ENCODE results near the gene TMEM100. TPM values are rescaled to one million over a fixed set of nuclear protein-coding genes. Genes with fewer than 3 reads are reported as not detected.

The TMEM100 gene
- total RNA-seq, 1 donor from 2014 or later = 443 TPM

DNA sequence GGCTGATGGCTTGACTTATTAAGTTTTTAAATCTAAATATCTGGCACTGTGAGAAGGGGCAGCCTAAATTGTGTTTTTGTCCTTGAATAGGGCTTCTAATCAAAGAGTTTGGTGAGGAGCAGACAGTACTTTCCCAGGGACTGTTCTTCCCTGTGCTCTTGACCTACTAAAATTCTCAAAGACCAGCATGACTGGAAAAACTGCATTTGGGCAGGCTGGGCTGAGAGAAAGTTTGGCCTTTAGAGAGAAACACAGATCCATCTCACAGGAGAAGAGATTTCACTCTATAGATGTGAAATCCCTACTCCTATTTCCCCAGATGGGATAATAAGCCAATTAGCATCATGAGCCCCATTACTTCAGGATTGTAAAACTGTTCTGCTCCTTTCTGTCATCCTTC, 35.5 kb upstream of the TMEM100 start:
- no peaks in the 10 kb centered on the region for H3K4me1 ChIP-seq
- intact Hi-C loops (cut with DNase I) = no loop called here
- no peak for DNase-seq

DNA sequence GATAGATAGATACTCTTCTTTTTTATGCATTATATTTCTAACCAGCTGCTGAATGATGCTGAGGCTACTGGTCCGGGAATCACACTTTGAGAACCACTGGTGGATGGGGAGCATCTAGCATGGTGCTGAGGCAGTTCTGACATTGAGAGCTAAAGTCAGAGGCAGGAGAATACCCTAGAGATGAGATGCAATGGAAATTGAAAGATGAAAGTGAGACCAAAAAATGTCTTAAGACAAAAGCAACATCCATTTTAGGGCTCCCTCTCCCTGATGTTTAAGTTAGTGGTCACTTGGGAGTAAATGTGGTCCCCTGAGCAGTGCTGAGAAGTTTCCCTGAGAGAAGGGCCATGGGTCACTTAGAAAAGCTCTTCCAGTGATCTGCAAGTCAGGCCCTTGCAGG, 35.0 kb upstream of the TMEM100 start:
- DNase-seq (no peak), ATAC-seq (no peak)
- Histone ChIP-seq H3K9me3 (no peaks in the 10 kb centered on the region), H3K27ac (no peak overlapping the region), H3K36me3 (peaks cover 7% of the 10 kb centered on the region), H3K4me1 (peaks cover 3% of the 10 kb centered on the region), H3K27me3 (ENCODE audit: low read depth) (no peaks in the 10 kb centered on the region), H3K4me3 (no peak overlapping the region)
- TF ChIP-seq, protein P1, sequence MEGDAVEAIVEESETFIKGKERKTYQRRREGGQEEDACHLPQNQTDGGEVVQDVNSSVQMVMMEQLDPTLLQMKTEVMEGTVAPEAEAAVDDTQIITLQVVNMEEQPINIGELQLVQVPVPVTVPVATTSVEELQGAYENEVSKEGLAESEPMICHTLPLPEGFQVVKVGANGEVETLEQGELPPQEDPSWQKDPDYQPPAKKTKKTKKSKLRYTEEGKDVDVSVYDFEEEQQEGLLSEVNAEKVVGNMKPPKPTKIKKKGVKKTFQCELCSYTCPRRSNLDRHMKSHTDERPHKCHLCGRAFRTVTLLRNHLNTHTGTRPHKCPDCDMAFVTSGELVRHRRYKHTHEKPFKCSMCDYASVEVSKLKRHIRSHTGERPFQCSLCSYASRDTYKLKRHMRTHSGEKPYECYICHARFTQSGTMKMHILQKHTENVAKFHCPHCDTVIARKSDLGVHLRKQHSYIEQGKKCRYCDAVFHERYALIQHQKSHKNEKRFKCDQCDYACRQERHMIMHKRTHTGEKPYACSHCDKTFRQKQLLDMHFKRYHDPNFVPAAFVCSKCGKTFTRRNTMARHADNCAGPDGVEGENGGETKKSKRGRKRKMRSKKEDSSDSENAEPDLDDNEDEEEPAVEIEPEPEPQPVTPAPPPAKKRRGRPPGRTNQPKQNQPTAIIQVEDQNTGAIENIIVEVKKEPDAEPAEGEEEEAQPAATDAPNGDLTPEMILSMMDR (IDR thresholded peaks at IDR 0.05) = no peak
- intact Hi-C loops (cut with DNase I) = no loop called here

More for the DNA sequence above, 35.5 kb upstream of the TMEM100 start:
- Histone ChIP-seq H3K27me3 (ENCODE audit: low read depth) (no peaks in the 10 kb centered on the region), H3K36me3 (peaks cover 7% of the 10 kb centered on the region), H3K9me3 (no peaks in the 10 kb centered on the region), H3K27ac (no peak overlapping the region), H3K4me3 (no peak overlapping the region)
- TF ChIP-seq, protein P1 (IDR thresholded peaks at IDR 0.05) = no peak
- ATAC-seq = no peak

DNA sequence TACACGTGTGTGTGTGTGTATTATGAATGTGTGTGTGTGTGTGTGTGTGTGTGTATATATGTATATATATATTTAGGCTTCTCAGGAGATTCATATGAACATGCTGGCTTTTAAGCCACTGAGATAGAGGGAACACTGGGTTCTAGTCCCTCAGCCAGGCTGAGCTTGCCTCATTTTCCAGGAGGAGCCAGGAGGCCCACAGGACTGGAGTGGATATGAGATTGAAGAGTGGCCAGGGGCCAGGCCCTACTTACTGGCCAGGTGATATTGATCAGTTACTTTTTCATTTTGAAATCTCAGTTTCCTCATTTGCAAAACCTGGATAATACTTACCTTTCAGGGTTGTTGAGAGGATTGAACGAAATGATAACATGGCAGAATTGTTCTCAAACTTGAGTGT, 34.0 kb upstream of the TMEM100 start:
- H3K36me3 ChIP-seq = peaks cover 7% of the 10 kb centered on the region
- H3K27ac ChIP-seq = no peak overlapping the region
- ATAC-seq = no peak

DNA sequence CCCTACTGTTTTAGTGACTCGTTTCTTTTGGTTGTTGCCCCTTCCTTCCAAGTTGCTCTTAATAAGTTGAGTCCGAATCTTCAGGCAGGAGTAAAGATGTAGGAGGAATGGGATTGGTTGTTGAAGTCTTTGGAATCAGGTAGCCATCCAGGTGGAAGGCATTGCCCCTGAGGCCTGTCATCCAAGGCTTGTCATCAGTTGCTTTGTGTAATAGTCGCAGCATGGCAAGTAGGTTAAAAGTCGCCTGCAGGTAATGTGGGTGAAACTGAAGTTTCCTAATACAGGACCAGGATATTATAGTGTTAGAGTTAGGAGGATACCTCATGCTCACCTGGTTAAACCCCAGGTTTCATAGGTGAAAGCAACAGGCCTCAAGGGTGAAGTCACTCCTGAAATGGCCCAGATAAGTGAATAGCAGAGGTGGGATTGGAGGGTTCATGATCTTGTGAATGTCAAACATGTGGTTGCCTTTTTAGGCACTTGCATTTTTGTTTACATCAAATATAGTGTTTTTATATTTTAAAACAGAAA, 29.1 kb upstream of the TMEM100 start:
- intact Hi-C loops (cut with DNase I) = no loop called here

More for the DNA sequence above, 34.0 kb upstream of the TMEM100 start:
- no peaks in the 10 kb centered on the region for H3K27me3 ChIP-seq (ENCODE audit: low read depth)
- no peaks in the 10 kb centered on the region for H3K9me3 ChIP-seq
- DNase-seq = no peak
- H3K4me1 ChIP-seq = peaks cover 11% of the 10 kb centered on the region
- intact Hi-C loops (cut with DNase I) = no loop called here
- TF ChIP-seq, protein P1 (IDR thresholded peaks at IDR 0.05) = no peak
- H3K4me3 ChIP-seq = no peak overlapping the region

DNA sequence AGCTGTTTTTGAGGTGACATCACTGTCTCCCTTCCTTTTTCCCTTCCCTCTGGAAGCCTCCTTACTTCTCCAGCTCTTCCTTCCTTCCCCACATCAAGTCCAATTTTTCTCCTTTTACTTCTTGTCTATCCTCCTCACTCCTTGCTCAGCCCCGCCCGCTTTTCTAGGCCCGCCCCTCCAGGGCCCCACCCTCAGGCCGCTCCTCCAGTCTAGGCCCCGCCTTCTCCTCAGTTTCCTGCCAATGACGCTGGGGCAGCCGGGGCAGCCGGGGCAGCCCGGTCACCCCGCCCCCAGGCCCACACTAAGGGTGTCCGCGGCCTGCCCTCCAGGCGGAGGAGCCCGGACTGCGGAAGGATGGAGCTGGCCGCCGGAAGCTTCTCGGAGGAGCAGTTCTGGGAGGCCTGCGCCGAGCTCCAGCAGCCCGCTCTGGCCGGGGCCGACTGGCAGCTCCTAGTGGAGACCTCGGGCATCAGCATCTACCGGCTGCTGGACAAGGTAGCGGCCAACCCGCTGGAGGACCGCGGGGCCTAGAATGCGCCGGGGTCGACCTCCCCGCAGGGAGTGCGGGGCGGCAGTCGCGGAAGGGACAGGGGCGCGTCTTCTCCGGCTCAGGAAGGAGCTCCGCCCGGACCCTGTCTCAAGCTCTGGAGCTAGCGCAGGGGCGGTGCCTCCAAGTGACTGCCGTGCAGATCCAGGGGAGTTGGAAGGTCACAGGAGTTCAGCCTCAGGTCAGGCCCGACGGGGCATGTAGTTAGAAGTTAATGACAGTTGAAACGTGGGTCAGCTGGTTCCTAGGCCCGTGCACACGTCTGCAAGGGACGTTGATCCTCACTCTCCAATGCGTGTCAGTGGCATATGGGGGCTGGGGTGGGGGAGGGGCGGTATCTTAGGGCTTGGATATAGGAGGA, 28.3 kb upstream of the TMEM100 start, which contains the start of gene PCTP:
Gene PCTP (plus strand): TSS at position 302 of the 908 bp plus-strand sequence. CDS start 53 bp downstream, at position 355.
- Histone ChIP-seq H3K4me3 (peak within 1 kb of the TSS; percentile 82), H3K27ac (peak within 1 kb of the TSS; percentile 92), H3K36me3 (peaks cover 7% of the 10 kb centered on the region), H3K27me3 (ENCODE audit: low read depth) (no peaks in the 10 kb centered on the region), H3K9me3 (no peaks in the 10 kb centered on the region), H3K4me1 (peaks cover 14% of the 10 kb centered on the region)
- TF ChIP-seq, protein P1 (IDR thresholded peaks at IDR 0.05) = peak; percentile 52
- intact Hi-C loops (cut with DNase I) = no loop called here
- DNase-seq = peak; percentile 96
- peak; percentile 100 for ATAC-seq

More for the DNA sequence above, 29.1 kb upstream of the TMEM100 start:
- DNase-seq (no peak), ATAC-seq (no peak)
- Histone ChIP-seq H3K4me3 (peak overlapping the region; percentile 82), H3K36me3 (peaks cover 7% of the 10 kb centered on the region), H3K27ac (peak overlapping the region; percentile 92), H3K9me3 (no peaks in the 10 kb centered on the region), H3K4me1 (peaks cover 14% of the 10 kb centered on the region), H3K27me3 (ENCODE audit: low read depth) (no peaks in the 10 kb centered on the region)
- TF ChIP-seq, protein P1 (IDR thresholded peaks at IDR 0.05) = no peak

Data from lower lobe of right lung (tissue), 2 donors.